ENCODE results near the gene RIIAD1.

GRCh38 chr1:151705146-151705545, 16.2 kb upstream of the RIIAD1 start:
- TF ChIP-seq CTCF (IDR thresholded peaks at IDR 0.05; ENCODE audit: insufficient read depth, low read length) (no peak), POLR2AphosphoS5 (IDR thresholded peaks at IDR 0.05; ENCODE audit: low read depth) (no peak), REST (IDR thresholded peaks at IDR 0.05; ENCODE audit: insufficient replicate concordance, low read depth) (no peak), GABPA (IDR thresholded peaks at IDR 0.05; ENCODE audit: low read depth) (no peak), SPI1 (IDR thresholded peaks at IDR 0.05; ENCODE audit: borderline replicate concordance, low read depth) (no peak)

Measured in HL-60 (cell line).